IMR-90 (cell line): ENCODE results near the gene ACER1. TPM values are rescaled to one million over a fixed set of nuclear protein-coding genes. Genes with fewer than 3 reads are reported as not detected.

ENCODE experiments used
- ATAC-seq: fragments of 200-7000 bp; cut with Tn5 transposase; 2 replicates; pipeline ENCODE4 v1.9.1; 2020; ENCODE audit warnings: low read depth, mild to moderate bottlenecking, moderate library complexity
- BruUV-seq: library from RNA; stranded (reverse); fragments of 400-500 nt; replicated peaks from 2 replicates; lab custom pipeline; 2021; lab: Mats Ljungman, UMichigan
- CTCF ChIA-PET: fragments of 300-600 bp; formaldehyde crosslinking; extraction: SDS; loops from one replicate; lab custom pipeline; 2021; ENCODE audit warnings: antibody characterized with exemption; lab: Yijun Ruan, JAX
- POLR2A ChIA-PET: fragments of 300-600 bp; sonication (Branson Sonifier 250); formaldehyde crosslinking; loops from one replicate; lab custom pipeline; 2022; ENCODE audit warnings: antibody characterized with exemption; ENCODE audit not compliant: unreplicated experiment; lab: Charles Lee
- DNase-seq: peaks from one replicate; pipeline ENCODE4 v3.0.0; 2013
- H2AFZ ChIP-seq: replicated peaks from 2 replicates; pipeline ENCODE3; 2013; ENCODE audit warnings: low read length, mild to moderate bottlenecking; ENCODE audit not compliant: poor library complexity
- H2AK5ac ChIP-seq: 2 replicates; pipeline ENCODE4 v1.6.1; 2013; ENCODE audit warnings: low read depth, low read length, inconsistent platforms
- H2AK9ac ChIP-seq: replicated peaks from 2 replicates; pipeline ENCODE3; 2013; ENCODE audit warnings: mild to moderate bottlenecking, low read depth, low read length, moderate library complexity; ENCODE audit not compliant: poor library complexity
- H2BK120ac ChIP-seq: 2 replicates; pipeline ENCODE4 v1.6.1; 2013; ENCODE audit warnings: low read depth, low read length, inconsistent platforms
- H2BK15ac ChIP-seq: 3 replicates; pipeline ENCODE4 v1.6.1; 2013; ENCODE audit warnings: low read depth, low read length, inconsistent platforms
- H2BK20ac ChIP-seq: 2 replicates; pipeline ENCODE4 v1.6.1; 2013; ENCODE audit warnings: low read depth, mild to moderate bottlenecking, inconsistent platforms, low read length, moderate library complexity
- H2BK5ac ChIP-seq: 2 replicates; pipeline ENCODE4 v1.6.1; 2013; ENCODE audit warnings: mild to moderate bottlenecking, low read depth, low read length, inconsistent platforms; ENCODE audit not compliant: poor library complexity, severe bottlenecking
- H3K14ac ChIP-seq: replicated peaks from 2 replicates; pipeline ENCODE4 v1.6.1; 2013; ENCODE audit warnings: low read depth, low read length, inconsistent platforms
- H3K18ac ChIP-seq: 2 replicates; pipeline ENCODE4 v1.6.1; 2013; ENCODE audit warnings: low read depth, low read length, control low read depth
- H3K23ac ChIP-seq: 2 replicates; pipeline ENCODE4 v1.6.1; 2013; ENCODE audit warnings: low read depth, low read length, inconsistent platforms
- H3K27ac ChIP-seq: 2 replicates; pipeline ENCODE4 v1.5.1; 2013; ENCODE audit warnings: mild to moderate bottlenecking, control low read depth, low read length; ENCODE audit not compliant: insufficient read depth
- H3K27me3 ChIP-seq: 2 replicates; pipeline ENCODE4 v1.6.1; 2013; ENCODE audit warnings: low read length; ENCODE audit not compliant: control insufficient read depth, insufficient read depth
- H3K36me3 ChIP-seq: 2 replicates; pipeline ENCODE4 v1.6.1; 2013; ENCODE audit warnings: low read length, mixed read lengths; ENCODE audit not compliant: control insufficient read depth, insufficient read depth
- H3K4ac ChIP-seq: 2 replicates; pipeline ENCODE4 v1.6.1; 2013; ENCODE audit warnings: low read depth, low read length, inconsistent platforms
- H3K4me1 ChIP-seq: 2 replicates; pipeline ENCODE4 v1.6.1; 2013; ENCODE audit warnings: low read length, mixed read lengths; ENCODE audit not compliant: control insufficient read depth, insufficient read depth
- H3K4me2 ChIP-seq: 2 replicates; pipeline ENCODE4 v1.6.1; 2013; ENCODE audit warnings: low read depth, mild to moderate bottlenecking, control low read depth, low read length, moderate library complexity
- H3K4me3 ChIP-seq: 2 replicates; pipeline ENCODE4 v1.5.1; 2013; ENCODE audit warnings: low read depth, mild to moderate bottlenecking, control low read depth, low read length, moderate library complexity; ENCODE audit not compliant: insufficient read depth
- H3K56ac ChIP-seq: 2 replicates; pipeline ENCODE4 v1.6.1; 2013; ENCODE audit warnings: low read length, inconsistent platforms; ENCODE audit not compliant: insufficient read depth; ENCODE audit errors: extremely low read depth
- H3K79me1 ChIP-seq, 2 experiments: 2 replicates each; pipeline ENCODE4 v1.6.1; 2013; ENCODE audit warnings: low read length in 2 of 2, inconsistent platforms in 1 of 2, low read depth in 1 of 2
- H3K9ac ChIP-seq: 2 replicates; pipeline ENCODE4 v1.6.1; 2013; ENCODE audit warnings: low read depth, low read length, control low read depth
- H3K9me1 ChIP-seq: 2 replicates; pipeline ENCODE4 v1.6.1; 2013; ENCODE audit warnings: low read length, inconsistent platforms; ENCODE audit not compliant: insufficient read depth
- H3K9me3 ChIP-seq: 2 replicates; pipeline ENCODE4 v1.6.1; 2013; ENCODE audit warnings: low read length; ENCODE audit not compliant: control insufficient read depth, insufficient read depth
- H4K20me1 ChIP-seq: 2 replicates; pipeline ENCODE4 v1.6.1; 2013; ENCODE audit warnings: low read length, inconsistent platforms; ENCODE audit not compliant: insufficient read depth
- H4K5ac ChIP-seq: 2 replicates; pipeline ENCODE4 v1.6.1; 2013; ENCODE audit warnings: mild to moderate bottlenecking, low read depth, low read length, control low read depth
- H4K8ac ChIP-seq, 2 experiments: 2 replicates each; pipeline ENCODE4 v1.6.1; 2013; ENCODE audit warnings: low read depth in 2 of 2, low read length in 2 of 2, control low read depth in 1 of 2, inconsistent platforms in 1 of 2
- H4K91ac ChIP-seq: 2 replicates; pipeline ENCODE4 v1.6.1; 2013; ENCODE audit warnings: low read depth, low read length, inconsistent platforms; ENCODE audit not compliant: insufficient read depth
- BHLHE40 ChIP-seq: fragments of 150-350 bp; IDR thresholded peaks from 2 replicates; pipeline ENCODE4 v1.6.1; 2016; ENCODE audit warnings: mild to moderate bottlenecking, low read depth, low read length
- CHD1 ChIP-seq: IDR thresholded peaks from 2 replicates; pipeline ENCODE4 v1.6.1; 2012; ENCODE audit warnings: low read depth, low read length, improper control_type of control experiment
- FOS ChIP-seq: fragments of 150-350 bp; IDR thresholded peaks from 2 replicates; pipeline ENCODE4 v1.6.1; 2016; ENCODE audit warnings: low read depth, low read length
- MAFK ChIP-seq: IDR thresholded peaks from 2 replicates; pipeline ENCODE4 v1.6.1; 2012; ENCODE audit warnings: low read depth, low read length, improper control_type of control experiment
- MAZ ChIP-seq: IDR thresholded peaks from 2 replicates; pipeline ENCODE4 v1.6.1; 2012; ENCODE audit warnings: low read depth, mild to moderate bottlenecking, low read length, improper control_type of control experiment, moderate library complexity, borderline replicate concordance
- MXI1 ChIP-seq: IDR thresholded peaks from 2 replicates; pipeline ENCODE4 v1.6.1; 2012; ENCODE audit warnings: low read depth, mild to moderate bottlenecking, low read length, moderate library complexity, borderline replicate concordance
- NFE2L2 ChIP-seq: fragments of 150-350 bp; IDR thresholded peaks from 2 replicates; pipeline ENCODE4 v1.6.1; 2016; ENCODE audit warnings: low read depth, mild to moderate bottlenecking, low read length
- POLR2A ChIP-seq: IDR thresholded peaks from 2 replicates; pipeline ENCODE4 v1.6.1; 2012; ENCODE audit warnings: mild to moderate bottlenecking, low read depth, low read length
- RAD21 ChIP-seq: IDR thresholded peaks from 2 replicates; pipeline ENCODE4 v1.6.1; 2012; ENCODE audit warnings: low read length, improper control_type of control experiment
- RCOR1 ChIP-seq: IDR thresholded peaks from 2 replicates; pipeline ENCODE4 v1.6.1; 2012; ENCODE audit warnings: mild to moderate bottlenecking, low read length, improper control_type of control experiment; ENCODE audit not compliant: insufficient replicate concordance
- RFX5 ChIP-seq: IDR thresholded peaks from 2 replicates; pipeline ENCODE4 v1.8.0; 2012; ENCODE audit warnings: low read depth, mild to moderate bottlenecking, low read length, moderate library complexity
- SMC3 ChIP-seq: fragments of 150-350 bp; IDR thresholded peaks from 2 replicates; pipeline ENCODE4 v1.6.1; 2016; ENCODE audit warnings: low read depth, mild to moderate bottlenecking, antibody characterized with exemption, low read length, moderate library complexity
- WGBS, 2 experiments: methylation state at CpG; one replicate each; pipeline versions ENCODE4 v1.1.5 to v1.1.7; 2013; ENCODE audit warnings: missing lambda C conversion rate in 2 of 2; ENCODE audit not compliant: insufficient read length in 1 of 2; ENCODE audit errors: extremely low coverage in 2 of 2; 5-methylcytosine and 5-hydroxymethylcytosine counted together
- dilution Hi-C: fragments of 300-500 bp; cut with HindIII; formaldehyde crosslinking; loops from one replicate; pipeline ENCODE4 v1.14.3; 2018; ENCODE audit warnings: low sequenced_read_pairs; ENCODE audit not compliant: unreplicated experiment
- in situ Hi-C: fragments of 300-500 bp; cut with MboI; formaldehyde crosslinking; loops from 3 replicates; pipeline ENCODE4 v1.14.3; 2019; ENCODE audit warnings: low sequenced_read_pairs, inconsistent platforms, mixed read lengths
- intact Hi-C: fragments of 100-400 bp; cut with micrococcal nuclease; formaldehyde crosslinking; loops from 2 replicates; pipeline ENCODE4 v1.10.0; 2022
- polyA plus RNA-seq, 3 experiments: library from polyadenylated mRNA; depleted of rRNA; stranded (reverse); fragments of >200 nt; gene quantifications; 2 replicates each; pipeline ENCODE4 v1.2.3, GENCODE V29; 2012; ENCODE audit warnings: low replicate concordance in 1 of 3
- total RNA-seq: library from RNA; depleted of rRNA; stranded (reverse); fragments of >200 nt; gene quantifications from 2 replicates; pipeline ENCODE4 v1.2.3, GENCODE V29; 2012
- TF ChIP-seq, protein P1 (sequence below): fragments of 150-350 bp; IDR thresholded peaks from 2 replicates; pipeline ENCODE4 v1.6.1; 2016; ENCODE audit warnings: low read depth, mild to moderate bottlenecking, low read length, moderate library complexity, borderline replicate concordance
- TF ChIP-seq, protein P2 (sequence below): fragments of 150-350 bp; IDR thresholded peaks from 2 replicates; pipeline ENCODE4 v1.6.1; 2017; ENCODE audit warnings: mild to moderate bottlenecking, antibody characterized with exemption, low read length, low read depth
- TF ChIP-seq, protein P3 (sequence below): conservative IDR thresholded peaks from 2 replicates; pipeline ENCODE4 v1.5.1; 2012; ENCODE audit warnings: mild to moderate bottlenecking, low read depth, low read length, improper control_type of control experiment

The ACER1 gene
- total and polyA plus RNA-seq, 2 of the 4 experiments (the other 2 are of a cell fraction), result not detected

DNA sequence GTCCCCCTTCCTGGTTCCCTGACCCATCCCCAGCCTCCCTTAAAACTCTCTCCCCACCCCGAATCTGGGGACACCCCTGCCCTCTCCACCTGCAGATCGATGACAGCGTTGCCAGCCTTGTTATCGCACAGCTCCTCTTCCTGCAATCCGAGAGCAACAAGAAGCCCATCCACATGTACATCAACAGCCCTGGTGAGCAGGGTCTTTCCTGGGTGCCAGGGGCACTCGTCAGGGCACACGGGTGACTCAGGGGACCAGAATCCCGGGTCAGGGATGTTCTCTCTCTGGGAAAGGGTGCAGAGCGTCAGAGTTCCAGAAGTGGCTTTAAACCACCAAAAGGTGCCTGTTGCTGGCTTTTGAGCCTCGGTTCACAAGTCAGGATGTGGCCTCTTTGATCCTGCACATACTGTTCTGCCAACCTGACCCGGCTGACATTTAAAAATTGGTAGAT lies 29.0 kb upstream of the ACER1 start:
- Histone ChIP-seq H3K4ac (peak overlapping the region; percentile 81), H3K9me1 (no peaks in the 10 kb centered on the region), H3K9me3 (no peaks in the 10 kb centered on the region), H3K18ac (no peak overlapping the region), H2AK5ac (peak overlapping the region; percentile 95), H2BK5ac (peak overlapping the region; percentile 75), H3K36me3 (peaks cover 23% of the 10 kb centered on the region), H3K79me1 (peaks cover 16 to 34% of the 10 kb centered on the region in 2 experiments), H3K14ac (peak overlapping the region; percentile 87), H3K27me3 (no peaks in the 10 kb centered on the region), H4K5ac (peak overlapping the region; percentile 78; the same call in 1 of the 2 replicates), H2AK9ac (peak overlapping the region; percentile 98), H3K4me1 (peaks cover 5% of the 10 kb centered on the region), H3K9ac (peak overlapping the region; percentile 88), H2BK20ac (no peak overlapping the region), H3K56ac (peak overlapping the region; percentile 47; the same call in 1 of the 2 replicates), H2BK120ac (peak overlapping the region; percentile 57), H4K8ac (peak overlapping the region; percentile 68 to 79), H3K4me2 (peak overlapping the region; percentile 97), H4K20me1 (no peaks in the 10 kb centered on the region), H3K23ac (peak overlapping the region; percentile 96), H3K27ac (peak overlapping the region; percentile 77), H2AFZ (peak overlapping the region; percentile 99), H3K4me3 (peak overlapping the region; percentile 73), H4K91ac (peak overlapping the region; percentile 58), H2BK15ac (no peak overlapping the region)
- 16% methylated on average over 5 of the region's 11 CpGs; no CpG with 5 or more reads in 1 of the 2 experiments for WGBS, 2 experiments
- ChIA-PET POLR2A (interaction anchor here (0.6 to 2.2 kb wide), 2 partner anchors 10 to 25 kb away, joined by 7 to 8 read pairs; partner anchors contain the start of gene ALKBH7), CTCF (no interaction called here)
- no peak for ATAC-seq
- in situ Hi-C loops, result no loop called here
- intact Hi-C loops, result no loop called here
- DNase-seq, result no peak
- BruUV-seq, result no TSS peak
- TF ChIP-seq, protein P1, sequence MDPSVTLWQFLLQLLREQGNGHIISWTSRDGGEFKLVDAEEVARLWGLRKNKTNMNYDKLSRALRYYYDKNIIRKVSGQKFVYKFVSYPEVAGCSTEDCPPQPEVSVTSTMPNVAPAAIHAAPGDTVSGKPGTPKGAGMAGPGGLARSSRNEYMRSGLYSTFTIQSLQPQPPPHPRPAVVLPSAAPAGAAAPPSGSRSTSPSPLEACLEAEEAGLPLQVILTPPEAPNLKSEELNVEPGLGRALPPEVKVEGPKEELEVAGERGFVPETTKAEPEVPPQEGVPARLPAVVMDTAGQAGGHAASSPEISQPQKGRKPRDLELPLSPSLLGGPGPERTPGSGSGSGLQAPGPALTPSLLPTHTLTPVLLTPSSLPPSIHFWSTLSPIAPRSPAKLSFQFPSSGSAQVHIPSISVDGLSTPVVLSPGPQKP, result no peak
- TF ChIP-seq, protein P2, sequence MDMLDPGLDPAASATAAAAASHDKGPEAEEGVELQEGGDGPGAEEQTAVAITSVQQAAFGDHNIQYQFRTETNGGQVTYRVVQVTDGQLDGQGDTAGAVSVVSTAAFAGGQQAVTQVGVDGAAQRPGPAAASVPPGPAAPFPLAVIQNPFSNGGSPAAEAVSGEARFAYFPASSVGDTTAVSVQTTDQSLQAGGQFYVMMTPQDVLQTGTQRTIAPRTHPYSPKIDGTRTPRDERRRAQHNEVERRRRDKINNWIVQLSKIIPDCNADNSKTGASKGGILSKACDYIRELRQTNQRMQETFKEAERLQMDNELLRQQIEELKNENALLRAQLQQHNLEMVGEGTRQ, result no peak
- no peak for TF ChIP-seq MAFK
- TF ChIP-seq SMC3, result no peak
- no peak for TF ChIP-seq RCOR1
- no peak for TF ChIP-seq FOS
- no peak for TF ChIP-seq POLR2A
- TF ChIP-seq RFX5, result no peak
- no peak for TF ChIP-seq BHLHE40
- no peak for TF ChIP-seq MAZ
- TF ChIP-seq NFE2L2, result no peak
- TF ChIP-seq, protein P3, sequence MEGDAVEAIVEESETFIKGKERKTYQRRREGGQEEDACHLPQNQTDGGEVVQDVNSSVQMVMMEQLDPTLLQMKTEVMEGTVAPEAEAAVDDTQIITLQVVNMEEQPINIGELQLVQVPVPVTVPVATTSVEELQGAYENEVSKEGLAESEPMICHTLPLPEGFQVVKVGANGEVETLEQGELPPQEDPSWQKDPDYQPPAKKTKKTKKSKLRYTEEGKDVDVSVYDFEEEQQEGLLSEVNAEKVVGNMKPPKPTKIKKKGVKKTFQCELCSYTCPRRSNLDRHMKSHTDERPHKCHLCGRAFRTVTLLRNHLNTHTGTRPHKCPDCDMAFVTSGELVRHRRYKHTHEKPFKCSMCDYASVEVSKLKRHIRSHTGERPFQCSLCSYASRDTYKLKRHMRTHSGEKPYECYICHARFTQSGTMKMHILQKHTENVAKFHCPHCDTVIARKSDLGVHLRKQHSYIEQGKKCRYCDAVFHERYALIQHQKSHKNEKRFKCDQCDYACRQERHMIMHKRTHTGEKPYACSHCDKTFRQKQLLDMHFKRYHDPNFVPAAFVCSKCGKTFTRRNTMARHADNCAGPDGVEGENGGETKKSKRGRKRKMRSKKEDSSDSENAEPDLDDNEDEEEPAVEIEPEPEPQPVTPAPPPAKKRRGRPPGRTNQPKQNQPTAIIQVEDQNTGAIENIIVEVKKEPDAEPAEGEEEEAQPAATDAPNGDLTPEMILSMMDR, result no peak
- TF ChIP-seq CHD1, result no peak
- no peak for TF ChIP-seq RAD21
- no peak for TF ChIP-seq MXI1
- dilution Hi-C loops, result no loop called here
